Esophagus squamous epithelium (tissue), 5 donors: ENCODE data around the gene UAP1. TPM values are rescaled to one million over a fixed set of nuclear protein-coding genes. Genes with fewer than 3 reads are reported as not detected.
"Not testable (repeated sequence)": the region's sequence is repeated elsewhere in the genome, so short reads cannot be mapped to it uniquely, and the experiment has no call there.

Experiments used
- DNase-seq: peaks from one replicate; lab custom pipeline; 2025; lab: John Stamatoyannopoulos, UW
- H3K27ac ChIP-seq, 4 donors: fragments of 200-600 bp; sonication (generic); one replicate each; pipeline ENCODE4 v1.5.1; 2016 to 2019; ENCODE audit warnings: mild to moderate bottlenecking in 1 of 4
- H3K27me3 ChIP-seq, 4 donors: fragments of 200-600 bp; sonication (generic); 1 replicate in 3 of 4; 2 replicates in 1 of 4; pipeline versions ENCODE4 v1.5.1 to v1.6.0; 2017 to 2021; ENCODE audit warnings: antibody characterized with exemption in 1 of 4
- H3K36me3 ChIP-seq, 3 donors: fragments of 200-600 bp; sonication (generic); one replicate each; pipeline ENCODE4 v1.5.1; 2016 to 2019
- H3K4me1 ChIP-seq, 3 donors: fragments of 200-600 bp; sonication (generic); one replicate each; pipeline ENCODE4 v1.5.1; 2017 to 2019
- H3K4me3 ChIP-seq, 4 donors: fragments of 200-600 bp; sonication (generic); 1 replicate in 3 of 4; 2 replicates in 1 of 4; pipeline ENCODE4 v1.5.1; 2016 to 2019; ENCODE audit warnings: mild to moderate bottlenecking in 2 of 4, moderate library complexity in 1 of 4
- H3K9me3 ChIP-seq, 3 donors: fragments of 200-600 bp; sonication (generic); one replicate each; pipeline ENCODE4 v1.5.1; 2016 to 2019
- CTCF ChIP-seq, 6 experiments: fragments of 450-650 bp in 4 of 6; fragments of 200-600 bp in 2 of 6; sonication (generic) in 2 of 6; IDR thresholded peaks; one replicate each; pipeline ENCODE4 v1.5.1; 2016 to 2019; ENCODE audit warnings: antibody characterized with exemption in 6 of 6, mild to moderate bottlenecking in 4 of 6, moderate library complexity in 4 of 6
- POLR2A ChIP-seq, 4 donors: fragments of 450-650 bp; IDR thresholded peaks; one replicate each; pipeline ENCODE4 v1.6.1; 2017; ENCODE audit warnings: antibody characterized with exemption in 4 of 4, mild to moderate bottlenecking in 4 of 4, moderate library complexity in 3 of 4
- WGBS, 2 donors: methylation state at CpG; one replicate each; pipeline ENCODE4 v1.1.5; 2018; 5-methylcytosine and 5-hydroxymethylcytosine counted together
- intact Hi-C: fragments of 100-400 bp; cut with DNase I; formaldehyde crosslinking; loops from one replicate; pipeline ENCODE4 v1.15.0; 2022
- total RNA-seq, 4 donors: library from RNA; depleted of rRNA; stranded (reverse); fragments of >200 nt; gene quantifications; one replicate each; pipeline ENCODE4 v1.1.0, GENCODE V29; 2016
- donor health status: DM: yes; HTN: yes; CAD: no.

Gene UAP1
- total RNA-seq, 4 donors from 2014 or later, result 36.4 to 64.3 (median 49.3) TPM

- DNase-seq, result no peak
- Histone ChIP-seq H3K27me3 (no peaks in the 10 kb centered on the region), H3K4me1 (no peaks in the 10 kb centered on the region), H3K27ac (no peak overlapping the region), H3K9me3 (no peaks in the 10 kb centered on the region), H3K4me3 (no peak overlapping the region), H3K36me3 (peaks cover 0 to 84% (median 0%) of the 10 kb centered on the region in 3 donors)
- intact Hi-C loops, result no loop called here
- TF ChIP-seq POLR2A (IDR thresholded peaks at IDR 0.05), result no peak
- TF ChIP-seq CTCF (IDR thresholded peaks at IDR 0.05), result no peak
- 89 to 92% methylated on average over 1 of the region's 1 CpG for WGBS, 2 donors
Measured at GRCh38 chr1:162599451-162599850, 37.9 kb downstream of the UAP1 start.

GRCh38 chr1:162603117-162603516 lies 41.6 kb downstream of the UAP1 start:
- H3K36me3 ChIP-seq, result peaks cover 0 to 51% (median 0%) of the 10 kb centered on the region in 3 donors
- peaks cover 0 to 13% (median 5%) of the 10 kb centered on the region in 3 donors for H3K4me1 ChIP-seq
- H3K9me3 ChIP-seq, H3K27me3 ChIP-seq, H3K4me3 ChIP-seq, DNase-seq, intact Hi-C loops, H3K27ac ChIP-seq: not testable (repeated sequence)
- 91 to 93% methylated on average over 2 of the region's 2 CpGs for WGBS, 2 donors

- Histone ChIP-seq H3K4me1 (peaks cover 0 to 13% (median 5%) of the 10 kb centered on the region in 3 donors), H3K36me3 (peaks cover 0 to 37% (median 0%) of the 10 kb centered on the region in 3 donors), H3K4me3 (no peak overlapping the region), H3K27ac (peak overlapping the region in 3 of 4 donors; percentile 11 to 23 (median 17)), H3K9me3 (no peaks in the 10 kb centered on the region), H3K27me3 (no peaks in the 10 kb centered on the region)
- TF ChIP-seq CTCF (IDR thresholded peaks at IDR 0.05), result no peak
- TF ChIP-seq POLR2A (IDR thresholded peaks at IDR 0.05), result no peak
- 75 to 79% methylated on average over 3 of the region's 3 CpGs for WGBS, 2 donors
- no peak for DNase-seq
- intact Hi-C loops, result no loop called here
Measured at GRCh38 chr1:162605225-162605927, 43.9 kb downstream of the UAP1 start.

- no peak for DNase-seq
- Histone ChIP-seq H3K9me3 (no peaks in the 10 kb centered on the region), H3K27ac (no peak overlapping the region), H3K36me3 (peaks cover 0 to 7% (median 0%) of the 10 kb centered on the region in 3 donors), H3K27me3 (no peaks in the 10 kb centered on the region), H3K4me1 (peaks cover 0 to 33% (median 13%) of the 10 kb centered on the region in 3 donors), H3K4me3 (no peak overlapping the region)
- WGBS, 2 donors, result 92% methylated on average over 2 of the region's 2 CpGs; no CpG with 5 or more reads in 1 of the 2 donors
- TF ChIP-seq CTCF (IDR thresholded peaks at IDR 0.05), result no peak
- TF ChIP-seq POLR2A (IDR thresholded peaks at IDR 0.05), result no peak
- intact Hi-C loops, result no loop called here
Measured at GRCh38 chr1:162609306-162609705, 47.8 kb downstream of the UAP1 start.

GRCh38 chr1:162612606-162613400 lies 51.3 kb downstream of the UAP1 start:
- intact Hi-C loops, result loop anchor here (5.0 kb wide), 1 partner anchor 184 kb away; no protein-coding TSS in a partner anchor
- H3K27ac ChIP-seq, result peak overlapping the region in 3 of 4 donors; percentile 62 to 79 (median 66)
- DNase-seq, result no peak

More at GRCh38 chr1:162612606-162613400, 51.3 kb downstream of the UAP1 start:
- no peak for TF ChIP-seq POLR2A (IDR thresholded peaks at IDR 0.05)
- no peak for TF ChIP-seq CTCF (IDR thresholded peaks at IDR 0.05)
- peaks cover 0 to 20% (median 8%) of the 10 kb centered on the region in 3 donors for H3K4me1 ChIP-seq
- peaks cover 0 to 7% (median 0%) of the 10 kb centered on the region in 3 donors for H3K36me3 ChIP-seq
- WGBS, 2 donors, result 39 to 52% methylated on average over 7 to 8 of the region's 8 CpGs
- no peaks in the 10 kb centered on the region for H3K27me3 ChIP-seq
- H3K9me3 ChIP-seq, result peaks cover 0 to 14% (median 3%) of the 10 kb centered on the region in 3 donors
- H3K4me3 ChIP-seq, result no peak overlapping the region
